GM21515 (cell line): ENCODE results near the gene FARS2.

Experiments
- ATAC-seq: cut with Tn5 transposase; IDR thresholded peaks from one replicate; pipeline ENCODE4 v1.9.1; 2021; ENCODE audit not compliant: unreplicated experiment

The FARS2 gene

DNA sequence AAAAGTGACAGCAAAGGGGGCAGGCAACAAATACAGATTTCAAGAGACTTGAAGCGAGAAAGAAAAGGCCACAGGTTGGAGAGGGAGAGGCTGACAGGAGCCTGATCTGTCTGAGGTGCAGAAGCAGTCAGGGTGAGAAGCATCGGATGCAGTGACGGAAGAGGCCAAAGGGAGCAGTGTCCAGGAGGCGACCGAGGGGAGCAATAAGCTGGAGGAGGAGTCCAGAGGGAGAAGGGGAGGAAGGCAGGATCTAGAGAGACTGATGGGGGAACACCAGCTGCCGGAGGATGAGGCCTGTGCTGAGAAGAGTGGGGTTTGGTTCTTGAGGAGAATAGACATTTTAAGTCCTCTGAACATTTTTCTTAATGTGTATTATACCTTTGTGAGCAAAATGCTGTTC lies 23.8 kb downstream of the FARS2 start:
- ATAC-seq = no peak

DNA sequence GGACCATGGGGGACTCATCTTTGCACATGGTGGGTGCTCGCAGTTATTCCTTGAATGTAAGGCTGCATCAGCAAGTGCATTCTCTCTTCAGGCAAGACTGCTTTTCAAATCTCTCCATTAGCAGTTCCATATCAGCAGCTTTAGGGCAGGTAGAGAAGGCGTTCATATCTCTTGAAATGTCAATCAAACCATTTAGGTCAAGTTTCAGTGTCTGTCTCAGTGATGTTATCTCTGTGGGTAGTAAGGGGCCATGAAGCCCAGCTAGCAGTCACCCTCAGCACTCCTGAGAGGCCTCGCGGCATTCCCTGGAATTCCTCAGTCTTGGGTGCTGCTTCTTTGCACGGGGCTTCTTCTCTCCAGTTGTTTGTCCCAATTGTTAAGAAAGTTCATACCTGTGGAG lies 24.2 kb downstream of the FARS2 start:
- ATAC-seq = no peak

DNA sequence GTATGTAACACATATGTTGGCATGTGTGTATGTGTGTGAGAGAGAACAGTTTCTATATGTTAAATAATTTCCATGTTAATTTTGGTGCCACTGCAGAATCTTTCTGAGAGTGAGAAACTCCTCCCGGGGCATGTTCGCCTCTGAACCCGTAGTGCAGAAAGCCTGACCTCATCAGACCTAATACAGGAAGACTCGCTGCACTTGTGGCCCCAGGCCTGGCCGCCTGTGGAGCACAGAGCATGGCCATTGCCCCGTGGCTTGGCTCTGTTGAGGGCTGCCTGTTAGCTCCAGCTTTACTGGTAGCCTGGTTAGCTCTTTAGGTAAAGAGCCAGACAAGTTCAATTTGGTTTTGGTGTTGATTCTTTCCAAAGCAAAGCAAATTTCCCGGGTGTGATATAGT lies 25.5 kb downstream of the FARS2 start:
- ATAC-seq = no peak

DNA sequence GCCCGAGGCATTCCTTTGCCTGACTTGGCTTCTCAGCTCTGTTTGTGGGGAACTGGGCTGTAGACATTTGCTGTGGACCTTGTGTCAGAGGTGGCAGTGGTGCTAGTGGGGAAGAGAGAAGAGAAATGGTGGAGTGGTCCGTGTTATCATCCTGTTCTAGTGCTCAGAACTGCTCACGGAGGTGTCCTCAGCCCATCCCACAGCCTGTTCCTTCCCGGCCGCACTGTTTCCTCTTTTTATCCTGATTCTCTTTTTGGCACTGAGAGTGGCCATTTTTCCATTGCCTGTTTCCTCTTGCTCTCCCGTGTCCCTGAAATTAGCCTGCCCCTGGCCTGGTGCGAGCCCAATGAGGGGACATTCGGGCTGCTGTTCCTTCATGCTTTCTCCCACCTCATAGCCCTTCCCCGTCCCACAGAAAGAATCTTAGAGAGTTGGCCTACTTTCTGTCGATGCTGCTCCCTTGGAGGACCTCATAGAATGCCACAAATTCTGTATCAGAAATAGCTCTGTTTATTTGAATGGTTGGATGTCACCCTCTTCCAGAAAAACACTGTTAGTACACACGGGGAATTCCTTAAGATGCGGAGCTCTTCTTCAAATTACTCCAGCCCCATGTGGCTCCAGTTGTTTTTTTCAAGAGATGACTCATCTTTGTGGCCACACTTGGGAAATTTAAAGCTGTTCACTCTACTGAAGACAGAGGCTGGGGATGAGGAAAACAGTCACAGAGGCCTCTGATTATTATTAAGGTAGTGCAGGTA lies 26.1 kb downstream of the FARS2 start:
- no peak for ATAC-seq

DNA sequence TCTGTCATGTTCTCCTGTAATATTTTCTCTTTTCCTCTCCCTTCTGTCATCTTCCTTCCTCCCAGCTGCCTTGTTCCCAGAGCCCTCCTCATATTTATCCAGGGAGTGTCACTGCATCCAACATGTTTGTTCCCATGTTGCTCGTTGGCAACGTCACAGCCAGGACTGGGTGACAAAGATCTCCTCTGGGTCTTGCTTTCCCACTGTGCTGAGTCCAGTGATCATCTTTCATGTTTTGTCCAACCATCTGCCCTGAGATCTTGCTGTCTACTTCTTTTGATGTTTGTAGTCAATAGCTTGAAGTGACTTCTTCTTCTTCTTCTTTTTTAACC lies 26.6 kb downstream of the FARS2 start:
- no peak for ATAC-seq

DNA sequence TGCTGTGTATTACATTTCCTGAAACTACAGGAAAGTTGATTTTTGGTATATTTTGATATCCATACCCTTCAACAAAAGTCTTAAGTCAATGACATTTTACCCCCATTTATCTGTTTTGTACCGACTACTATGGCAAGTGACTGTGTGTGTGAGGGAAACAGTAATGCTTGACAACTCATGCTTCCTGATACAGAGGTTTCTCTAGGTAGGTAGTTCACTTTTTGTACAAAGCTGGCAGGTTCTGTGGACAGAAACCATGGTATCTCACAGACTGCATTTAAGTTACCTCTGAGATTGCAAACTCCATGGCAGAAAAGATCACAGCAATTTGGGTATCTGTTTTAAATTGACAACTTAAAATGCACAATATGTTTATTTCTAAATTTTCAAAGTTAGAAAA lies 28.8 kb downstream of the FARS2 start:
- no peak for ATAC-seq

DNA sequence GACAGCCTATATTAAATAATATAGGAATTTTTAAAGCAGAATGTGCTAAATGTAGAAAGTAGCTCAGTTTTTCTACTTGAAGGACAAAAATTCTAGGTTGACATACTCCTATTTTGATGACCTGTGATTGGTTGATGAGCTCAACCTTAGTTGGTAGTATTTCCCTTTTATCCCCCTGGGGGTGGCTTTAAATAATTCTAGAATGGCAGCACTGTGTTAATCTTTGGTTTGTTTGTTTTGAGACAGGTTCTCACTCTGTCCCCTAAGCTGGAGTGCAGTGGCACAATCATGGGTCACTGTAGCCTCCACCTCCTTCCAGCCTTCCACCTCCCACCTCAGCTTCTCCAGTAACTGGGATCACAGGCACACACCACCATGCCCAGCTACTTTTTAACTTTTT lies 29.2 kb downstream of the FARS2 start:
- no peak for ATAC-seq

DNA sequence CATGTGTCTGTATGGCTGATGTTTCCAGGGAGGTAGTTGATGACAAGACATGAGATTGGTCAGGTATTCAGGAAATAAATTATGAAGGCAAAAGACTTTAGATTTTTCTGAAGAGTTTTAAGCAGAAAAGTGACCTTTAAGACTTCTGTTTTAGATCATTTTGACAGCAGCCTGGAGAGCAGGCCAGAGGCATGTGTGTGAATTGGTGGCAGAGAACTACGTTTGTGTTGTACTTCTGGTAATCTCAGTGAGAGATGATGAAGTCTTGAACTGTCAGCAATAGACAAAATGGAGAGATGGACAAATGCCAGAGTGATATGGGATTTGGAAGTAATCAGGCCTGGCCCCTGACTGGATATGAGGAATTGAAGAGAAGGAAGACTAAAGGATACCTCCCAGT lies 30.8 kb downstream of the FARS2 start:
- ATAC-seq = no peak

DNA sequence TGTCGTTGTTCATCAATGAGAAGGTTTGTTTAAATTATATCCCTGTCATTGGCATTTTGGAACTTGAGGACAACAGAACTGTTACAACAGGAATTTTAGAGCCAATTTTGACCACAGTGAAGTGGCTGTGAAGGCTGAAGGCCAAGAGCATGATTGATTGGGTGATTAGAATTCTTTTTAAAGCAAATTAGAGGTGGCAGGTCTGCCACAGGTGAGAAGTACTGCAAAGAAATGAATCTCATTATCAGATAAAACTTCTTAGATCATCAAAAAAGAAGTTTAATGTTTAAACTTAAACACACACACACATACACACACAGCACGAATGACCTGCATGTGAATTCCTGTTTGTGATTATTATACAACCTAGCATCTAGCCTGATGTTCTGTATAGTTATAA lies 32.4 kb downstream of the FARS2 start:
- ATAC-seq = no peak

DNA sequence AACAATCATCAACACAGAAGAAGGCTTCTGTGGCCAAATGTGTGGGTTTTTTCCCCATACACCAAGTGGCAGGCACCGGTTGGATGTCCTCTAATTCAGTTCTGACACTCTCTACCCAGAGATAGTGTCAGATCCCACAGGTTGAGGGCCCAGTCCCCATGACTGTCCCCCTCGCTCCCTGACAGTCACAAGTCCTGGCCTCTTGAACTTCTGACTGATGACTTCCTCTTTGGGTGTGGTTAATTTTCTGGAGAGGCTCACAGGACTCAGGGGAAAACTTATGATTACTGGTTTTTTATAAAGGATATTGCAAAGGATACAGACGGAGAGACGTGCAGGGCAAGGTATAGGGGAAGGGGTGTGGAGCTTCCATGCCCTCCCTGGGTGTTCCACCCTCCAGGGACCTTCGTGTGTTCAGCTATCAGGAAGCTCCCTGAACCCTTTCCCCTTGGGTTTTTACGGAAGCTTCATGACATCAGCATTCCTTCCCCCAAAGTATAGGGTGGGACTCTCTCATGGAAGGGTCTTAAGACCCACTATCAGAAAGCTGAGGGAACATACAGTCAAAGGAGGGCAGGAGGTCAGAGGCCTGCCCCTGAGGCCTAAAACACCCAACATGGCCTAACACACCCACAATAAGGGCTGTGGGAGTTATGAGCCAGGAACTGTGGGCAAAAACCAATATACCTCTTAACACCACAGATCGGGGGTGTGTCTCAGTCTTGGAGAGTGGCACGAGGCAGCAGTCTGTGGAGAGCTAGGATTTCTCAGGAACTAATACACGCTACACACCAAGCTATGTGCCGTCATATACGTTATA lies 33.3 kb downstream of the FARS2 start:
- ATAC-seq = no peak

DNA sequence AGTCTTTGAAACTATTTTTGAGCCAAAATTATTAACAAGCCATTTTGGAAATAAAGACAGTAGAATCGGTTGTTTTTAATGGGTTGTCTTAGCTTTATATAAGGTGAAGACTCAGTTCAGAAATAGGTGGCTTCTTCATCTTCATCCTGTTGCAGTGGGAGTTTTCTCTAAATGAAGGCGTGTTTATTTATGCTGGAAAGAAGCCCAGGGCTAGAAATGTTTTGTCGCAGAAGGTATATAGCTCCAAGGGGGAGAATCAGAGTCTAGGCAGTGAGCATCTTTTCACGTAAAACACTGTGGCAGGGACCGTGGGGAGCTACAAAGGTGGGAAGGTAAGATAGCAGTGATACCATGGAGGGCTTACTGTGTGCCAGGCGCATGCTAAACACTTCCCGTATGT lies 34.3 kb downstream of the FARS2 start:
- no peak for ATAC-seq

DNA sequence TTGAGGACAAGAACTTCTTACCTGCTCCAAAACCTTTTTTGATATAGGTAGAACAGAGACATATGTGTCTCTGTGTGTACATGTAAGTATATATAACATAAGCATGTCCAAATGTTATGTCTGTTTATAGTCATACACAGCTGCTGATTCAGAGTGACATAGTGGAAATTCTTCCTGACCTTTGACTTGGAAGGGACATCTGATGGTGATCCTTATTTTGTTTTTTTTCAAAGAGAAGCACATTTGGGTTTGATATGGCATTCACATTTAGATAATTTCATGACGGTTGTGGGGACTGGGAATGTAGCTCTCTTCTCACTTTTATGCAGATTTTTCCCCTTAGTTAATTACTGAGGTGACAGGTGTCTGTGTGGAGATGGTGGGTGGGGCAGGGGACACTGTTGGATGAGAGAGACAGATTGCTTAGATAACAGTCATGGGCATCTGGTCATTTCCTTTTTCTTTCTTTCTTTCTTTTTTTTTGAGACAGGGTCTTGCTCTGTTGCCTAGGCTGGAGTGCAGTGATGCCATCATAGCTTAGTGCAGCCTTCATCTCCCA lies 39.0 kb downstream of the FARS2 start:
- ATAC-seq = no peak

DNA sequence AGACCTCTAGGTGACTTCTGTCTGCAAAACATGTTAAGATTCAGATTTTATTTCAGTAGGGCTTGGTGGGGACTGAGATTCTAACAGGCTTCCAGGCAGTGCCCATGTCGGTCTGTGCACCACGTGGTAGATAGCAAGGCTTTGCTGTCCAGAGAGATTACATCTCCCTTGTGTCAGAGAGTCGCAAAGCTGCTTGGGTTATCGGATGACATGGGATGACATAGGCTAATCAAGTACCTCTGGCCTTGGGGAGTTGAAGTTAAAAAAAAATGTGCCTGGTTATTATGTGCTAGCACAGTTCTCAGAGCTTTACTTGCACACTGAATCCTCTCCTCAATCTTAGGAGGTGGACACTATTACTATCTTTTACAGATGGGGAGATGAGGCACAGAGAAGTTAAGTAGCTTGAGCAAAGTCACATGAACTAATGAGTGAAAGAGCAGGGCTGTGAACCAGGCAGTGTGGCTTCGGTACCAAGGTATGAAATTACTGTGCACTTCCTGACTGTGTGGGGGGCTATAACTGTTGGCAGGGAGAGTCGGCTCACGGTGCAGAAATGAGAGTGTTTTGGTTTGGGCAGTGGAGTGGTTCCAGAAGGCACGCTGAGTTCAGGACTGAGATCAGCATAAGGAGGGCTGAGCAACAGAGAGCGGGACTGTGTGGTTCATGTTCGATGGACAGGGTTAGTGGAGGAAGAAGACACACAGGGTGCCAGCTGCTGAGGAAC lies 41.1 kb downstream of the FARS2 start:
- peak; percentile 69 for ATAC-seq

DNA sequence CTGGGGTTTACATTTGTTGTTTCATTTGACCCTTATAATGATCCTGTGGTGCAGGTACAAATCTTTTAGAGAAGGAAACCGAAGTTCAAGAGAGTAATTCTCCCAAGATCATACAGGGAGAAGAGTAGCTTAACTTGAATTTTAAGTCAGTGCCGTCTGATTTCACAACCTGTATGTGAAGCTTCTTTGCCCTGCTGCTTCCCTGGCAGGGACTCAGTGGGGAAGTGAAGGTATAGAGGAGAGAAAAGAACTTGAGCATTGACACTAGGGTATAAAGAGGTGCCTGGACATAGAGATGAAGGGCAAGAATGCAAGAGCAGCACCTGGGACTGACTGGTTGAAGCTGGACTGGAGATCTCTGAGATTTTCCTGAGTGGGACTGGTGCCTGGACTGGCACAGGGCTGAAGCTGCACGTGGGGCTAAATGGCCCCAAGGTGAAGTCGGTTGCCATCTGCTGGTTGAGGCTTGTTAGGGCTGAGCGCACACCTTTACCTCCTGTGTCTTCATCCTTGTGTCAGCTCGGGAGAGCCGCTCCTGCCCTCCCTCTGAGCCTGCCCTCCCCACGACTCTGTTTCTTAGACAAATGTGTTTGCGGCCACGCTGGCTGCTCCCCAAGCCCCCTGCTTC lies 41.8 kb downstream of the FARS2 start:
- ATAC-seq = peak; percentile 80

DNA sequence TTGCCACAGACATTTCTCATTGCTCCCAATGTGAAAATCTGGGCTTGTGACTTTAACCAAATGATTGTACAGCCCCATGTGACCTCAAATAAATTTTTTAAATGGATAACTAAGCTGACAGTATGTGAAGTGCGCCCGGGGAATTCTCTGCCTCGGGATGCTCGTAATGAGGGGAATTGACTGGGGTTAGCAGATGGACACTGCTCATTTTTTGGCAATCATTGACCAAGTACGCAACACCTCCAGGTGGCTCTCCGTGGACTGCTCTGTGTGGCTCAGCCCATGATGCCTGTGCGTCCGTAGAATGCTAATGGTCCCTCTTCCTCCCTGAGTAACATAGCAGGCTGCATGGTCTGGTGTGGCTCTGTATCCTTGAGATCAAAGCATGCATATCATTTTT lies 42.4 kb downstream of the FARS2 start:
- ATAC-seq = no peak

DNA sequence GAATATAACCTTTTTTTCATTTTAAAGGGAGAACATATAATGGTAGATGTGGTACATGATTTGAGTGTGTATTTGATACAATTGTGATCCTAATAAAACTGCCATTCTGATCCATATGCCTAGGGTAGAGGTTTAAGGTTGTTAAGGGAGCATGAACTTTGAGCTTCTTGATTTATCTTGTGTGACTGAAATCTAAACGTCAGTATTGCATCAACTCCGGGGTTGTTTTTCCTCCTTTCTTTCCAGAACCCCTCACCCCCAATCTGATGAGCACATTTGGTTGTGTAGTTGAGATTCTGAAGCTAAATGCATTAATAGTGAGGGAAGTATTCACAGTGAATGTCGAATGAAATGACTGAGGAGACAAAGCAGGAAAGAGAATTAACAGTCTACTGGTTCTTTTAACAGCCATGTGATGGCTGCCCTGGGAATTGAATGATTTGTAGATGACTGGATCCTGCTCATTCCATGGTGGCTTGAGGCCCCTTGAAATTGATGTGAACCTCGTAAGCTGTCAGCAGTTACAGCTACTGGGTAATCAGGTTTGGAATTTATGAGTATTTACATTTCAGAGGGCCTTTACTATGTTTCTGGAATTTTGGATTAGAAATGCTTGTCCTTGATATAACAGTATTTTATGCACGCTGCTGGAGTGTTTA lies 44.8 kb downstream of the FARS2 start:
- ATAC-seq = no peak

DNA sequence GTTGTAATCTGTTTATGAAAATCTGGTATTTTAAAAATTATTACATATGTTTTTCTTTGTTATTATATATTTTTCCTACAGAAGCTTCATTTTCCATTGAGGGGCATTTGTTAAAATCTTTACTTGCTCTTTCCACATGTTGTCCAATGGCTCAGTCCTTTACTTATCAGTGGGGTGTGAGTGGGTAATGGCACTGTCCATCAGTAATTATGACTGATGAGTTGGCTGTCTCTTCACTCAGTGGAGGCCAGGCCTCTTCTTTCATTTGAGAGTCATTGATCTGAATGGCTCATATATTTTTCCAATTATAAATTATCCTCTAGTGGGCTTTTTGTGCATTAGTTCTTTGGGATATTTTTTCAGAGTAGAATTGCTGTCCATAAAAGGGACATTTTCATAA lies 45.7 kb downstream of the FARS2 start:
- ATAC-seq = no peak

DNA sequence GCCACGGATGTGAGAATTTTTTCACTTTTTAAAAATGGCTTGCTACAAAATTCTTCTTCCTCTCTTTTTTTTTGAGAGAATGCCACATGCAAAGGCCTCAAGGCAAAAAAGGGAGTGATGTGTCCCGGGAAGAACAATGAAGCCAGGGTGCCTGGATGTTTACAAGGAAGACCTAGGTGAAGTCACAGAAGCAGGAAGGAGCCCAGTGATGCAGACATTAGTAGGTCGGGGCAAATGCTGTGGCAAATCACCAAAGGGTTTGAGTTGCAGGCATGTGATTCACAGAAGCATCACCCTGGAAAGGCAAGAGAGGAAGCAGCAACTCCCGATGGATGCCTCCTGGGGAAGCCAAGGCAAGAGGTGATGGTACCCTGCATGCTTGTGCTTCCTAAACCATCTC lies 46.8 kb downstream of the FARS2 start:
- ATAC-seq = no peak

DNA sequence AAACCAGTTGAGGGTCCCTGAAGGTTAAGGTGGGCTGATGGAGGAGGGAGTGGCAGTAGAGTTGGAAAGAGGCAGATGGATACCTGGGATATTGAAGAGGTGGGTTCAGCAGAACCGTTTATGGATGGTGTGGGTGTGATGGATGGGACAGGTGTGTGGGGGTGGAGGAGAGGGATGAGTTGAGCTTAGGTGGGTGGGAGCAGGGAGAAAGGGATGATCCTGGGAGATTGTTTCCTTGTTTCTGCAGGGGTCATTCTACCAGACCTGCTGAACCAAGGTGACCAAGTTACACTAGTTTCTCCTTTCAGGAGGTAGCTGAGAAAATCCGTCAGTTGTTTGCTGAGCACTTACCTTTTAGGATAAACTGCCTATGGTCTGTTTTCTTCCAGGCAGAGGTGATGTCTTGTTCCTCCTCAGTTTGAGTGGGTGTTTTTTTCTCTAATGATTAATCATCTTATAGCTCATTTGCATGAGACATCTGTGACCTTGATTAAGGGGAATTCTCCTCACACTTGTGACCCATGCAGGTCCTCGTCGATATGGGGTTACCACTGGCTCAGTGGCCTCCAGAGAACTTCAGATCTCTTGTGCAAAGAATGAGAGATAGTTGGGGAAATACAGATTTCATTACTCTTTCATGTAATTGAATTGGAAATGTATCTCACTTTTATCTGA lies 53.0 kb downstream of the FARS2 start:
- ATAC-seq = no peak

DNA sequence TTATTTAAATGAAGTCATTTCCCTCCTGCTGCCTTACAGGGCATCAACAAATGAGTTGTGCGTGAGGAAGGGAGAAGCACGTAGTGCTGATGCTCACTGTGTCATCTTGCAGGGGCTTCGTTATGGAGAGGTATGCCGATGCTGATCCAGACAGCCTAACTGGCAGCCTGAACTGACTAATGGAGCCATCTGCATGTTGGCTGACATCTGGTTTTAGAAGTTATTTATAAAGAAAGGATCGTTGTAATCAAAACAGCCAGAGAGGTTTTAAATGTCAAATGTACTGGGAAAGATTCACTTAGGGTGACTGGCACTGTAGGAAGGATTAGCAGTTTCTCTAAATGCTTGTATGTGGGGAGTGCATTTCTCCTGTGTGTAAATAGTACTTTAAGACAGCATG lies 54.6 kb downstream of the FARS2 start:
- no peak for ATAC-seq
